ENCODE measurements around the gene ZSWIM2.
"Not testable (repeated sequence)": the region's sequence is repeated elsewhere in the genome, so short reads cannot be mapped to it uniquely, and the experiment has no call there.

ZSWIM2 gene

GRCh38 chr2:186848873-186849578 lies at the start of gene ZSWIM2:
ZSWIM2 (minus strand) TSS chr2:186849170; CDS start chr2:186849130, 40 bp downstream.
- in situ Hi-C loops (cut with HindIII; ENCODE audit: low sequenced_read_pairs) = no loop called here

GRCh38 chr2:186896220-186896619 lies 47.2 kb upstream of the ZSWIM2 start:
- in situ Hi-C loops (cut with HindIII; ENCODE audit: low sequenced_read_pairs) = not testable (repeated sequence)

- in situ Hi-C loops (cut with HindIII; ENCODE audit: low sequenced_read_pairs) = no loop called here
Measured at GRCh38 chr2:186895451-186895850, 46.5 kb upstream of the ZSWIM2 start.

GRCh38 chr2:186894478-186894877 lies 45.5 kb upstream of the ZSWIM2 start:
- in situ Hi-C loops (cut with HindIII; ENCODE audit: low sequenced_read_pairs) = no loop called here

GRCh38 chr2:186892821-186893220 lies 43.9 kb upstream of the ZSWIM2 start:
- in situ Hi-C loops (cut with HindIII; ENCODE audit: low sequenced_read_pairs) = no loop called here

GRCh38 chr2:186891185-186891621 lies 42.2 kb upstream of the ZSWIM2 start:
- in situ Hi-C loops (cut with HindIII; ENCODE audit: low sequenced_read_pairs) = no loop called here

- in situ Hi-C loops (cut with HindIII; ENCODE audit: low sequenced_read_pairs) = no loop called here
Measured at GRCh38 chr2:186889101-186889879, 40.3 kb upstream of the ZSWIM2 start.

GRCh38 chr2:186887107-186888090 lies 38.4 kb upstream of the ZSWIM2 start:
- in situ Hi-C loops (cut with HindIII; ENCODE audit: low sequenced_read_pairs) = no loop called here

GRCh38 chr2:186884587-186884986 lies 35.6 kb upstream of the ZSWIM2 start:
- in situ Hi-C loops (cut with HindIII; ENCODE audit: low sequenced_read_pairs) = no loop called here

GRCh38 chr2:186883666-186884065 lies 34.7 kb upstream of the ZSWIM2 start:
- in situ Hi-C loops (cut with HindIII; ENCODE audit: low sequenced_read_pairs) = no loop called here

- in situ Hi-C loops (cut with HindIII; ENCODE audit: low sequenced_read_pairs) = no loop called here
Measured at GRCh38 chr2:186882511-186883071, 33.6 kb upstream of the ZSWIM2 start.

GRCh38 chr2:186881660-186882059 lies 32.7 kb upstream of the ZSWIM2 start:
- in situ Hi-C loops (cut with HindIII; ENCODE audit: low sequenced_read_pairs) = no loop called here

GRCh38 chr2:186879312-186879711 lies 30.3 kb upstream of the ZSWIM2 start:
- in situ Hi-C loops (cut with HindIII; ENCODE audit: low sequenced_read_pairs) = no loop called here

GRCh38 chr2:186874713-186875112 lies 25.7 kb upstream of the ZSWIM2 start:
- in situ Hi-C loops (cut with HindIII; ENCODE audit: low sequenced_read_pairs) = loop anchor here (25.0 kb wide), 1 partner anchor 563 kb away; the partner anchor contains the start of gene CALCRL

- in situ Hi-C loops (cut with HindIII; ENCODE audit: low sequenced_read_pairs) = loop anchor here (25.0 kb wide), 1 partner anchor 565 kb away; the partner anchor contains the start of gene CALCRL
Measured at GRCh38 chr2:186871881-186872280, 22.9 kb upstream of the ZSWIM2 start.

GRCh38 chr2:186868344-186868743 lies 19.4 kb upstream of the ZSWIM2 start:
- in situ Hi-C loops (cut with HindIII; ENCODE audit: low sequenced_read_pairs) = loop anchor here (25.0 kb wide), 1 partner anchor 569 kb away; the partner anchor contains the start of gene CALCRL

- in situ Hi-C loops (cut with HindIII; ENCODE audit: low sequenced_read_pairs) = loop anchor here (25.0 kb wide), 1 partner anchor 574 kb away; the partner anchor contains the start of gene CALCRL
Measured at GRCh38 chr2:186862869-186863709, 14.1 kb upstream of the ZSWIM2 start.

GRCh38 chr2:186855216-186855615 lies 6.2 kb upstream of the ZSWIM2 start:
- in situ Hi-C loops (cut with HindIII; ENCODE audit: low sequenced_read_pairs) = loop anchor here (25.0 kb wide), 1 partner anchor 582 kb away; the partner anchor contains the start of gene CALCRL

GRCh38 chr2:186853951-186854350 lies 5.0 kb upstream of the ZSWIM2 start:
- in situ Hi-C loops (cut with HindIII; ENCODE audit: low sequenced_read_pairs) = loop anchor here (25.0 kb wide), 1 partner anchor 583 kb away; the partner anchor contains the start of gene CALCRL
